Measurements from ENCODE around the gene MACF1.

The MACF1 gene

DNA sequence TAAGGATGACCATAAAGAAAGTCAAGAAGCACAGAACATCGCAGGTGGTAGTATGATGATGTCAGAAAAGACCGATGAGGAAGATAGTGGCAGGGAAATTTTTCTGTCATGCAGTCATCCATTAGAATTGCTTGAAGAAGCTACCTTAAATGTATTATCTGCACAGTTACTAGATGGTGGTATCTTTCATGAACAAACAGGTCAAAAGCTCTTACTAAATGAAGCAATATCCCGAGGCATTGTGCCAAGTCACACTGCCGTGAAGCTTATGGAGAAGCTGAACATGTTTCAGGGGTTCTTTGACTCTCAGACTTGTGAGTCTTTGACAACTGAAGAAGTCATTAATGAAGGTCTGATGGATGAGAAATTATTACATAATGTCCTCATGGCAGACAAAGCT is 128.8 kb downstream of the MACF1 start:
- Mint-ChIP-seq H3K27ac (no peak overlapping the region), H3K4me3 (no peak overlapping the region), H3K9me3 (no peaks in the 10 kb centered on the region), H3K27me3 (no peaks in the 10 kb centered on the region), H3K4me1 (no peaks in the 10 kb centered on the region), H3K36me3 (peaks cover 25% of the 10 kb centered on the region)
- DNase-seq (ENCODE audit: low spot score in 2 of 2) = no peak
- ATAC-seq (ENCODE audit: low read depth) = no peak

GRCh38 chr1:39335216-39335615 is 130.7 kb downstream of the MACF1 start:
- DNase-seq (ENCODE audit: low spot score in 2 of 2) (no peak), ATAC-seq (ENCODE audit: low read depth) (no peak)
- H3K4me3 Mint-ChIP-seq = no peak overlapping the region
- H3K4me1 Mint-ChIP-seq = no peaks in the 10 kb centered on the region
- H3K9me3 Mint-ChIP-seq = no peaks in the 10 kb centered on the region
- no peaks in the 10 kb centered on the region for H3K27me3 Mint-ChIP-seq
- peaks cover 30% of the 10 kb centered on the region for H3K36me3 Mint-ChIP-seq
- peak overlapping the region; percentile 62 for H3K27ac Mint-ChIP-seq

DNA sequence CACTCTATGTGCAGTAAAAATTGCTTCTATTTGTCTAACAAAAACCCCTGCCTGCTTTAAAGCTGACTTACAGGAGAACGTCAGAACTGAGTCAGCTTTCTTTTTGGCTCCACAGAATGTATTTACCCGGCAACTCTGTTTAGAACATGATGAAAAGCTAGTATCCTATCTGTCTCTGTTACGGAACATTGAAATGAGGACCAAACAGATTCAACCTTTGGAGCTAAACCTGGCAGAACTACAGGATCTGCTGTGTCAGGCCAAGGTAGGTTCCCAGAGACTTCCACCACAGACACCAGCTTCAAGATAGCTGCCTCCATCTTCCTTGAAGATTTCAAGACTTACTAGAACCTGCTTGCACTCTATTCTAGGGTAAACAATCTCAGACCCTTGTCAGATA is 132.6 kb downstream of the MACF1 start:
- ATAC-seq (ENCODE audit: low read depth) (no peak), DNase-seq (ENCODE audit: low spot score in 2 of 2) (no peak)
- no peaks in the 10 kb centered on the region for H3K27me3 Mint-ChIP-seq
- no peak overlapping the region for H3K4me3 Mint-ChIP-seq
- peaks cover 36% of the 10 kb centered on the region for H3K36me3 Mint-ChIP-seq
- H3K27ac Mint-ChIP-seq = no peak overlapping the region
- H3K4me1 Mint-ChIP-seq = no peaks in the 10 kb centered on the region
- H3K9me3 Mint-ChIP-seq = no peaks in the 10 kb centered on the region

- no peaks in the 10 kb centered on the region for H3K27me3 Mint-ChIP-seq
- DNase-seq (ENCODE audit: low spot score in 2 of 2) (no peak), ATAC-seq (ENCODE audit: low read depth) (no peak)
- H3K27ac Mint-ChIP-seq = no peak overlapping the region
- peaks cover 30% of the 10 kb centered on the region for H3K36me3 Mint-ChIP-seq
- no peaks in the 10 kb centered on the region for H3K4me1 Mint-ChIP-seq
- no peak overlapping the region for H3K4me3 Mint-ChIP-seq
- no peaks in the 10 kb centered on the region for H3K9me3 Mint-ChIP-seq
Observed at GRCh38 chr1:39342776-39343175, 138.3 kb downstream of the MACF1 start.

DNA sequence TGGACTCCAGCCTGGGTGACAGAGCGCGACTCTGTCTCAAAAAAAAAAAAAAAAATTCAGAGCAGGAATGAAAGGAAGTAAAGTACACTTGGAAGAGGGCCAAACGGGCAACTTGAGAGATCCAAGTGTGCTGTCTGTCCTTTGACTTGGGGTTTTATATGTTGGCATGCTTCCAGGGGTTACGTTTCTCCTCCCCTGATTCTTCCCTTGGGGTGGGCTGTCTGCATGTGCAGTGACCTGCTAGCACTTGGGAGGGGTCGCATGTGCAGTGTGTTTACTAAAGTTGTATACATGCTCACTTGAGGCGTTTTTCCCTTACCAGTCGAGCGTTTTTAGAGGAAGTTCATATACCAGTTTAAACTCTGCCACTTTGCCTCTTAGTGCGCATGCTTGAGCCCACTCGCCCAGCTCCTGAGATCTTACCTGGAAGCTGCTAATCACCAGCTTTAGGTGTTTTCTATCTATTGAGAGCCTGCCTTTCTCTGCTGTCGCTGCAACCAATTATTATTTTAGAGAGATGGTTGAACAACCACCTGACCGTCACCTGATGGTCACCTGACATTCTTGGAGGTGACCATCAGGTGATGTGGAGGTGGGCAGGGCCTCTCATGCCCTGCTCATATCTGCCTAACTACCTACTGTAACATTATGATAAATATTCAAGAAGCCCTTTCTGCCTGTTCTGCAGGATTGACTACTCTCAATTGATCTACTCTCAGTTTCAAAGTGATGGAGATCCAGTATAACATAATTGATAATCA is 140.1 kb downstream of the MACF1 start:
- Mint-ChIP-seq H3K9me3 (no peaks in the 10 kb centered on the region), H3K4me1 (no peaks in the 10 kb centered on the region), H3K27me3 (no peaks in the 10 kb centered on the region), H3K36me3 (peaks cover 34% of the 10 kb centered on the region), H3K27ac (peak overlapping the region; percentile 48), H3K4me3 (no peak overlapping the region)
- DNase-seq (ENCODE audit: low spot score in 2 of 2) = no peak
- no peak for ATAC-seq (ENCODE audit: low read depth)

GRCh38 chr1:39346872-39347271 is 142.4 kb downstream of the MACF1 start:
- H3K27ac Mint-ChIP-seq = no peak overlapping the region
- no peaks in the 10 kb centered on the region for H3K9me3 Mint-ChIP-seq
- H3K4me1 Mint-ChIP-seq = no peaks in the 10 kb centered on the region
- H3K36me3 Mint-ChIP-seq = peaks cover 38% of the 10 kb centered on the region
- H3K4me3 Mint-ChIP-seq = no peak overlapping the region
- DNase-seq (ENCODE audit: low spot score in 2 of 2) (no peak), ATAC-seq (ENCODE audit: low read depth) (no peak)
- no peaks in the 10 kb centered on the region for H3K27me3 Mint-ChIP-seq

GRCh38 chr1:39348278-39348677 is 143.8 kb downstream of the MACF1 start:
- H3K27me3 Mint-ChIP-seq = no peaks in the 10 kb centered on the region
- DNase-seq (ENCODE audit: low spot score in 2 of 2) = no peak
- no peaks in the 10 kb centered on the region for H3K9me3 Mint-ChIP-seq
- H3K36me3 Mint-ChIP-seq = peaks cover 38% of the 10 kb centered on the region
- no peak for ATAC-seq (ENCODE audit: low read depth)
- H3K4me3 Mint-ChIP-seq = no peak overlapping the region
- no peaks in the 10 kb centered on the region for H3K4me1 Mint-ChIP-seq
- peak overlapping the region; percentile 35 for H3K27ac Mint-ChIP-seq

DNA sequence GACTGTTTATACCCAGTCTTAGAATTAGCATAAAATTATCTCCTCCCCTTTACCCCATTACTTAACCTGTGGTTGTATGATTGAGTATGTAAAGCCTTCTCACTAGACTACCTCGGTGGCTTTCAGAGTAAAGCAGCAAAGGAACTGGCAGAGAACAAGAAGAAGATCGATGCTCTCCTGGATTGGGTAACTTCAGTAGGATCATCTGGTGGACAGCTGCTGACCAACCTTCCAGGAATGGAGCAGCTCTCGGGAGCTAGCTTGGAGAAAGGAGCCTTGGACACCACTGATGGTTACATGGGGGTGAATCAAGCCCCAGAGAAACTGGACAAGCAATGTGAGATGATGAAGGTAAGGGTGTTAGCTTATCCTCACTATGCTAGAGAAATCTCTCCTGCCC is 148.4 kb downstream of the MACF1 start:
- DNase-seq (ENCODE audit: low spot score in 2 of 2) = no peak
- Mint-ChIP-seq H3K27me3 (no peaks in the 10 kb centered on the region), H3K4me3 (no peak overlapping the region), H3K27ac (peak overlapping the region; percentile 15), H3K4me1 (peaks cover 2% of the 10 kb centered on the region), H3K36me3 (peaks cover 50% of the 10 kb centered on the region), H3K9me3 (no peaks in the 10 kb centered on the region)
- no peak for ATAC-seq (ENCODE audit: low read depth)

GRCh38 chr1:39354572-39354971 is 150.1 kb downstream of the MACF1 start:
- H3K36me3 Mint-ChIP-seq = peaks cover 51% of the 10 kb centered on the region
- peaks cover 2% of the 10 kb centered on the region for H3K4me1 Mint-ChIP-seq
- DNase-seq (ENCODE audit: low spot score in 2 of 2) = no peak
- ATAC-seq (ENCODE audit: low read depth) = peak; percentile 53
- no peak overlapping the region for H3K4me3 Mint-ChIP-seq
- H3K27ac Mint-ChIP-seq = no peak overlapping the region
- no peaks in the 10 kb centered on the region for H3K27me3 Mint-ChIP-seq
- no peaks in the 10 kb centered on the region for H3K9me3 Mint-ChIP-seq

- no peaks in the 10 kb centered on the region for H3K9me3 Mint-ChIP-seq
- DNase-seq (ENCODE audit: low spot score in 2 of 2) = no peak
- peaks cover 51% of the 10 kb centered on the region for H3K36me3 Mint-ChIP-seq
- no peak overlapping the region for H3K4me3 Mint-ChIP-seq
- peaks cover 2% of the 10 kb centered on the region for H3K4me1 Mint-ChIP-seq
- H3K27ac Mint-ChIP-seq = no peak overlapping the region
- ATAC-seq (ENCODE audit: low read depth) = no peak
- no peaks in the 10 kb centered on the region for H3K27me3 Mint-ChIP-seq
Observed at GRCh38 chr1:39358491-39358890, 154.0 kb downstream of the MACF1 start.

GRCh38 chr1:39359028-39359570 is 154.6 kb downstream of the MACF1 start:
- no peak overlapping the region for H3K4me3 Mint-ChIP-seq
- H3K36me3 Mint-ChIP-seq = peaks cover 48% of the 10 kb centered on the region
- ATAC-seq (ENCODE audit: low read depth) (no peak), DNase-seq (ENCODE audit: low spot score in 2 of 2) (no peak)
- no peaks in the 10 kb centered on the region for H3K4me1 Mint-ChIP-seq
- no peak overlapping the region for H3K27ac Mint-ChIP-seq
- H3K27me3 Mint-ChIP-seq = no peaks in the 10 kb centered on the region
- no peaks in the 10 kb centered on the region for H3K9me3 Mint-ChIP-seq

GRCh38 chr1:39360731-39361130 is 156.2 kb downstream of the MACF1 start:
- Mint-ChIP-seq H3K27ac (peak overlapping the region; percentile 26), H3K36me3 (peaks cover 46% of the 10 kb centered on the region), H3K4me3 (no peak overlapping the region), H3K4me1 (no peaks in the 10 kb centered on the region), H3K9me3 (no peaks in the 10 kb centered on the region), H3K27me3 (no peaks in the 10 kb centered on the region)
- no peak for DNase-seq (ENCODE audit: low spot score in 2 of 2)
- ATAC-seq (ENCODE audit: low read depth) = no peak

DNA sequence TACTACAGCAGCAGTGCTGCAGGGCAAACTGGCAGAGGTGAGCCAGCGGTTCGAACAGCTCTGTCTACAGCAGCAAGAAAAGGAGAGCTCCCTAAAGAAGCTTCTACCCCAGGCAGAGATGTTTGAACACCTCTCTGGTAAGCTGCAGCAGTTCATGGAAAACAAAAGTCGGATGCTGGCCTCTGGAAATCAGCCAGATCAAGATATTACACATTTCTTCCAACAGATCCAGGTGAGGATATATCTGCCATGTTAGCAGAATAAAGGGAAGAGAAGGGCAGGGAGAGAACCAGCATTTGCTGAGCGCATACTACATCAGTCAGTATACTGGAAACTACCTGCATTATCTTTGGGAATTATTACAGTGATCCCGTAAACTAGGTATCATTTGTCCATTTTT is 157.0 kb downstream of the MACF1 start:
- ATAC-seq (ENCODE audit: low read depth) (no peak), DNase-seq (ENCODE audit: low spot score in 2 of 2) (no peak)
- H3K9me3 Mint-ChIP-seq = no peaks in the 10 kb centered on the region
- peak overlapping the region; percentile 26 for H3K27ac Mint-ChIP-seq
- no peaks in the 10 kb centered on the region for H3K27me3 Mint-ChIP-seq
- no peak overlapping the region for H3K4me3 Mint-ChIP-seq
- H3K36me3 Mint-ChIP-seq = peaks cover 45% of the 10 kb centered on the region
- no peaks in the 10 kb centered on the region for H3K4me1 Mint-ChIP-seq

GRCh38 chr1:39363267-39363666 is 158.8 kb downstream of the MACF1 start:
- H3K4me3 Mint-ChIP-seq = no peak overlapping the region
- peak overlapping the region; percentile 5 for H3K27ac Mint-ChIP-seq
- ATAC-seq (ENCODE audit: low read depth) (no peak), DNase-seq (ENCODE audit: low spot score in 2 of 2) (no peak)
- no peaks in the 10 kb centered on the region for H3K9me3 Mint-ChIP-seq
- H3K27me3 Mint-ChIP-seq = no peaks in the 10 kb centered on the region
- H3K36me3 Mint-ChIP-seq = peaks cover 37% of the 10 kb centered on the region
- H3K4me1 Mint-ChIP-seq = no peaks in the 10 kb centered on the region

DNA sequence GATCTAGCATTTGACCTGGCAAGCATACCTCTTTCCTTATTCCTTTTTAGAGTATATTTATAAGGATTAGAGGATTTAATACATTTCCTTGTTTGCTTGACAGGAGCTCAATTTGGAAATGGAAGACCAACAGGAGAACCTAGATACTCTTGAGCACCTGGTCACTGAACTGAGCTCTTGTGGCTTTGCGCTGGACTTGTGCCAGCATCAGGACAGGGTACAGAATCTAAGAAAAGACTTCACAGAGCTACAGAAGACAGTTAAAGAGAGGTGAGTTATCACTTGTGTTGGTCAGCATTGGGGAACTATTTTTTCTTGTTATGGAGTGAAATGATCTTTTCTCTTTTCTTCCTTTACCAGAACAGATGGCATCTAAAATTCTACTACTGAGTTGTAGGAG is 163.6 kb downstream of the MACF1 start:
- DNase-seq (ENCODE audit: low spot score in 2 of 2) = no peak
- ATAC-seq (ENCODE audit: low read depth) = no peak
- no peak overlapping the region for H3K27ac Mint-ChIP-seq

More for the DNA sequence above, 163.6 kb downstream of the MACF1 start:
- Mint-ChIP-seq H3K27me3 (no peaks in the 10 kb centered on the region), H3K9me3 (no peaks in the 10 kb centered on the region), H3K36me3 (peaks cover 38% of the 10 kb centered on the region), H3K4me3 (no peak overlapping the region), H3K4me1 (no peaks in the 10 kb centered on the region)

Measured in memory B cell (primary cell).